Measurements from ENCODE around the gene PASK.

The PASK gene

GRCh38 chr2:241103176-241103595 lies 46.1 kb downstream of the PASK start:
- no peak for DNase-seq (ENCODE audit: low spot score)

DNA sequence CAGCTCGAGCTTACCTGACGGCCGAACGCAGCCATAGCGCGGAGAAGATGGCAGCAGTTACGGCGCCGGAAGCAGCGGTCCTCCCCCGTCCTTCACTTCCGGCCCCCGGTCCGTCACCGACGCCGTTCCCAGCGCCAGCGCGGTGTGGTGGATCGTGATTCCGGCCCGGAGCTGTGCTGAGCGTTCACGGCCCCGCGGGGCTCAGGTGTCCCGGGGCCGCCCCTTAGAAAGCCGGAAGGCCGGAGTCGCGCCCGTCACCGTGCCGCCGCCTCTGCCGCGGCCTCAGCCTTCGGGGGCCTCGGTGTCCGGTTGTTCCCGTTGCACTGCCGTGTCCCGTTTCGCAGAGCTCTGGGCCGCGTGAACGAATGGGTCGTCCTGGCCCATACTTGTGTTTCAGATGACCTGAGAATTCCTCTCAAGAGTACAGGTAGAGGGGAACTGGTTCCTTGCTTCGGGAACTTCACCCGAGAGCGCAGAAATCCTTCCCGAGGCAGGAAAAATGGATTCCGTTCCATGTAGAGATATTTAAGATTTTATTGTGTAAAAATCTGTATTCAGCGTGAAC lies 47.0 kb downstream of the PASK start, which contains the start of gene MTERF4:
MTERF4 (minus strand) TSS at position 49 of the 565 bp plus-strand sequence; CDS start at position 35, 14 bp downstream.
- DNase-seq (ENCODE audit: low spot score), result peak; percentile 80

- DNase-seq (ENCODE audit: low spot score), result no peak
Measured at GRCh38 chr2:241099246-241099645, 50.0 kb downstream of the PASK start.

DNA sequence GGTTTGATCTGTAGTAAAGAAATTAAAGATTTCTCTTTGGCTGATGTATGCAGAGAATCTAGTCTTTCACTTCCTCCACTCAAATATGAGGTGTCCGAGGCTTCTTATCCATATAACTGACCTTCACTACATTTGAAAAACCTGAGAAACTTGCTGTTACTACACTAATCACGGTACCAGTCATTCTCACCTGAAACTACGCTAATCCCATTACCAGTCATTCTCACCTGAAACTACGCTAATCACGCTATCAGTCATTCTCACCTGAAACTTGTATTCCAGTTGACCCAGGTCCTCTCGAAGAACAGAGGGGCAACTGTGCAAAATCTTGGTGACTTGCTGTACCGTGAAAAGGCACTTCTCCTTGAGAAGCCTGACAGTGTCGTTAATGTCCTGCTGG lies 52.3 kb downstream of the PASK start:
- no peak for DNase-seq (ENCODE audit: low spot score)

GRCh38 chr2:241095594-241096290 lies 53.5 kb downstream of the PASK start:
- DNase-seq (ENCODE audit: low spot score), result no peak

- no peak for DNase-seq (ENCODE audit: low spot score)
Measured at GRCh38 chr2:241094924-241095420, 54.3 kb downstream of the PASK start.

GRCh38 chr2:241094172-241094571 lies 55.1 kb downstream of the PASK start:
- no peak for DNase-seq (ENCODE audit: low spot score)

- DNase-seq (ENCODE audit: low spot score), result peak; percentile 43
Measured at GRCh38 chr2:241093133-241093781, 56.0 kb downstream of the PASK start.

GRCh38 chr2:241092677-241093076 lies 56.6 kb downstream of the PASK start:
- no peak for DNase-seq (ENCODE audit: low spot score)

GRCh38 chr2:241091734-241092445 lies 57.4 kb downstream of the PASK start:
- DNase-seq (ENCODE audit: low spot score), result no peak

DNA sequence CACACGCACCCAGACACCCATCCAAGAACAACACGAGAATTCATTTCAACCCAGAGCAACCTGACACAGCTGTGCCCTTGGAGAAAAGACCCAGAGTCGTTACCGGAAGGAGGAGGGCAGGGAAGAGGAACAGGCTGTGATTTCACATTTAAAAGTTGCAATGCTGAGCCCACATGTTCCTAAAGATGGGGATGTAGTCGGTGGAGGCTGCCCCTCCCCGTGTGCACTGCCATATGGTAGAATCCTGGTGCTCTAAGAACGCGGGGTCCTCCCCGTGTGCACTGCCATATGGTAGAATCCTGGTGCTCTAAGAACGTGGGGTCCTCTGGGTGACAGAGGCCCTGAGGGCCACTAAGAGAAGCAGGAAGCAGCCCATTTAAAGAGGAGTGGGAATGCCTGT lies 58.1 kb downstream of the PASK start:
- no peak for DNase-seq (ENCODE audit: low spot score)

GRCh38 chr2:241088791-241089732 lies 60.2 kb downstream of the PASK start:
- DNase-seq (ENCODE audit: low spot score), result no peak

GRCh38 chr2:241088376-241088775 lies 60.9 kb downstream of the PASK start:
- DNase-seq (ENCODE audit: low spot score), result no peak

- no peak for DNase-seq (ENCODE audit: low spot score)
Measured at GRCh38 chr2:241087420-241088268, 61.6 kb downstream of the PASK start.

DNA sequence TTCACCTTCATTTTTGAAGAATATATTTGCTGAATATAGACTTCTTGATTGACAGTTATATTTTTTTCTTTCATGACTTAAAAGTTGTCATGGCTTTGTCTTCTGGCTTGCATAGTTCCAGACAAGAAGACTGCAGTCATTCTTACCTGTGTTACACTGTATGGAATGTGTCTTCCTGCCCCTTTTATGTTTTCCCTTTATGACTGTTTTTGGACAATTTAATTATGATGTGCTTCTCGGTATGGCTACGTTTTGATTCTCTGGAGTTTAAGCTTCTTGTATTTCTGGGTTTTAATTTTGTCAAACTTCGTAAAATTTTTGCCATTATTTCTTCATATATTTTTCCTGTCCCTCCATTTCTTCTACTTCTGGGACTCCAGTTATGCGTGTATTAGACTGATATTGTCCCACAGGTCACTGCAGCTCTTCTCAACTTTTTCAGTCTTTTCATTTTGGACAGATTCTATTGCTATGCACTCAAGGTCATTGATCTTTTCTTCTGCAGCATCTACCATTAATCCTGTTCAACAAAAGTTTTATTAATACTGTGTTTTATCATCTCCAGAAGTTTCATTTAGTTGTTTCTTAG lies 64.3 kb downstream of the PASK start:
- no peak for DNase-seq (ENCODE audit: low spot score)

- no peak for DNase-seq (ENCODE audit: low spot score)
Measured at GRCh38 chr2:241083091-241083415, 66.2 kb downstream of the PASK start.

DNA sequence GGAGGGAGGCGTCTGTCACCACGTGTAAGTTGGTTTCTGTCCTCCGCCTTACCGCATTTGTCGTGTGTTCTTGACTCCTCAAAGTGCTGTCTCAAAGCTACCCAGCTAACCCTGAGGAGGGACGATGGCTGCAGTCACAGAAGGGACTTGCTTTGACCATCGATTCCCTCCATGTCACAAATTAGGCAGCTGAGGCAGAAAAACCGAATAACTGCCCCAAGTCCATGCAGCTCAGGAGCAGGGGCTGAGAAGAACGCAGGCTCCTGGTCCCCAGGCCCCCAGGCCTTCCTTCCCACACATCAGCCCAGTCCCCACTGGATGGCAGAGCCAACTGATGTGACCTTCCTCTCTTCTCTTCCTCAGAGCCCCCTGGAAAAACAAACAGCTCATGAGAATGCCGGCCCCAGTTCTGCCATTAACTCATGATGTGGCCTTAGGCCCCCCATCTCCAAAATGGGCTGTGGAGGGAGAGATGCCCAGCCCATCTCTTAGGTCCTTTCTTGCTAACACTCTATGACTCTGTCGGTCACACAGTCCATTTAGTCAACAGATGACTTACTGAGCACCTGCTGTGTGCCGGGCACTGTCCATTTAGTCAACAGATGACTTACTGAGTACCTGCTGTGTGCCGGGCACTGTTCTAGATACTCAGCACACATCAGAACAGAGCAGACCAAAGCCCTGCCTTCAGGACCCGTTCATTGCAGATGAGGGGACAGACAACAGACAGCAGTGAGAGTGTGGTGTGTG lies 66.8 kb downstream of the PASK start:
- DNase-seq (ENCODE audit: low spot score), result no peak

DNA sequence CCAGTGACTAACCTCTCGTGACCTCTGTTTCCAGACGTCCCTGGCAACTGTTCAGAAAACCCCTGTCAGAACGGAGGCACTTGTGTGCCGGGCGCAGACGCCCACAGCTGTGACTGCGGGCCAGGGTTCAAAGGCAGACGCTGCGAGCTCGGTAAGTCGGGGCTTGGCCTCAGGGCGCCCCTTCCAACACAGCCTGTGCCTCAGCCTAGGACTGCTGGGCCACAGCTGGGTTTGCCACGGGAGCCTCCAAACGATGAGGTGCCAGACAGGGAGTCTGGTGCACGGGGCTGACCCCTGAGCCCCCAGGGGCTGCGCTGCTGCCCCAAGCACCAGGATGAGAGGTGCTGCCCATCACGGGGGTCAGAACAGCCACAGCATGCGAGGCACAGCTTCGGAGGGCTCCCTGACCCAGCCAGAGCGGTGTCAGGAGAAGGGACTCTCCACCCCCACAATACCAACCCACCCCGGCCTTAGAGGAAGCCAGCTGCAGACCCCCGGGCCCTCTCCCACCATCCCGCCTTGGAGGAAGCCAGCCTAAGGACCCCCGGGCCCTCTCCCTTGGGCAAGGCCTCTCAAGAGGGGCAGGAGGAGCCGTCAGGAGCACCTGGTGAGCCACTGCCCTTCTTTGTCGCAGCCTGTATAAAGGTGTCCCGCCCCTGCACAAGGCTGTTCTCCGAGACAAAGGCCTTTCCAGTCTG lies 67.5 kb downstream of the PASK start:
- no peak for DNase-seq (ENCODE audit: low spot score)

DNA sequence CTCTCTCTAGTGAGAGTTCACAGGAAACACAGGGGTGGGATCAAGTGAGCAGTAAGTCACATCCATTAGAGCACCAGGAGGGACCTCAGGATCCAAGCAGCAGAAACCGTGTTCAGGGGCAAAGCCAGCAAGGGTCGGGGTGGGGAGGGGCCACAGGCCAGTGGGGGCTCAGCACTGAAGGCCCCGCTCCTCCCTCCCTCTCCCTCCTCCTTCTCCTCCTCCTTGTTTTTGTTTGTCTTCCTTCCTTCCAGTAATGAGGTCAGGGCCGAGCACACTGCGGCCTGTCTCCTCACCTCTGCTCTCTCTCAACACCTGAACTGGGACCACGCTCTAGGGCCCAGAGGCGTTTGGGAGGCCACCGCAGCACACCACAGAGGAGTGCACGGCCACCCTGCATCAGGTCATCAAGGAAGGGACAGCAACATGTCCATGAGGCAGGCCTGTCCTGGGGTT lies 68.1 kb downstream of the PASK start:
- DNase-seq (ENCODE audit: low spot score), result no peak
